Gastroesophageal sphincter (tissue), 3 donors: ENCODE results near the gene PGK1.

Experiments used
- CTCF ChIP-seq, 4 experiments: fragments of 200-600 bp in 2 of 4; fragments of 450-650 bp in 2 of 4; sonication (generic) in 1 of 4; IDR thresholded peaks; one replicate each; pipeline ENCODE4 v1.5.1; 2017 to 2019; ENCODE audit warnings: antibody characterized with exemption in 4 of 4, mild to moderate bottlenecking in 2 of 4, moderate library complexity in 2 of 4
- POLR2AphosphoS5 ChIP-seq: sonication (generic); formaldehyde crosslinking; IDR thresholded peaks from one replicate; pipeline ENCODE4 v1.6.1; 2017; ENCODE audit warnings: antibody characterized with exemption

DNA sequence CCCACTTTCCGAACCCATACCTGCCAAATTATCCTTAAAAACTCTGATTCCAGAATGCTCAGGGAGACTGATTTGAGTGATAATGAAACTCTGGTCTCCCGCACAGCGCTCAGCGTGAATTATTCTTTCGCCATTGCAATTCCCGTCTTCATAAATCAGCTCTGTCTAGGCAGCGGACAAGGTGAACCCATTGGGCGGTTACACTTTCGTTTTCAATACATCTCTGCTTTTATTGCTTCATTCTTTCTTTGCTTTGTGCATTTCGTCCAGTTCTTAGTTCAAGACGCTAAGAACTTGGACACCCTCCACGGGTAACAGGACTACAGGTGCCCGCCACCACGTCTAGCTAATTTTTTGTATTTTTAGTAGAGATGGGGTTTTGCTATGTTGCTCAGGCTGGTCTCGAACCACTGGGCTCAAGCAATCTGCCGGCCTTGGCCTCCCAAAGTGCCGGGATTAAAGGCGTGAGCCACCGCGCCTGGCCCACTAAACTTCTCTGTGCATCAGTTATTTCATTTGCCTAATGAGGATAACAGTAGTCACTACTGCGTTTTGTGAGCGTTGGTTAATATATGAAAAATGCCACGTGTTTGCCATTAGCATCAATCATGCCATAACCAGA, 936 bp upstream of the PGK1 start:
- TF ChIP-seq CTCF (IDR thresholded peaks at IDR 0.05) (no peak), POLR2AphosphoS5 (no peak)
